Smooth muscle cell (in vitro differentiated cells): Measurements from ENCODE around the gene HSD11B2. TPM values are rescaled to one million over a fixed set of nuclear protein-coding genes. Genes with fewer than 3 reads are reported as not detected.
A peak's percentile ranks its signal among the peaks of the same experiment; 100 is the strongest.

ENCODE experiments used
- DNase-seq: peaks from one replicate; lab custom pipeline; 2025; ENCODE audit not compliant: unreplicated experiment; lab: John Stamatoyannopoulos, UW
- H2AFZ ChIP-seq: fragments of 200-600 bp; sonication (generic); 2 replicates; pipeline ENCODE4 v1.6.0; 2016; ENCODE audit warnings: antibody characterized with exemption, low read depth, mild to moderate bottlenecking
- H3F3A ChIP-seq: fragments of 200-600 bp; sonication (generic); 2 replicates; pipeline ENCODE4 v1.6.0; 2017; ENCODE audit warnings: antibody characterized with exemption, low read depth
- H3K27ac ChIP-seq: fragments of 200-600 bp; sonication (generic); 2 replicates; pipeline ENCODE4 v1.5.1; 2016; ENCODE audit warnings: low read depth, mild to moderate bottlenecking
- H3K27me3 ChIP-seq: fragments of 200-600 bp; sonication (generic); 2 replicates; pipeline ENCODE4 v1.6.1; 2016; ENCODE audit warnings: low read depth, mild to moderate bottlenecking
- H3K36me3 ChIP-seq: fragments of 200-600 bp; sonication (generic); 2 replicates; pipeline ENCODE4 v1.5.1; 2016; ENCODE audit warnings: low read depth
- H3K4me1 ChIP-seq: fragments of 200-600 bp; sonication (generic); 2 replicates; pipeline ENCODE4 v1.5.1; 2016; ENCODE audit warnings: low read depth
- H3K4me2 ChIP-seq: fragments of 200-600 bp; sonication (generic); 2 replicates; pipeline ENCODE4 v1.6.0; 2016; ENCODE audit warnings: mild to moderate bottlenecking
- H3K4me3 ChIP-seq: fragments of 200-600 bp; sonication (generic); 2 replicates; pipeline ENCODE4 v1.5.1; 2016; ENCODE audit warnings: mild to moderate bottlenecking
- H3K79me2 ChIP-seq: fragments of 200-600 bp; sonication (generic); 2 replicates; pipeline ENCODE4 v1.6.0; 2016; ENCODE audit warnings: low read depth, mild to moderate bottlenecking
- H3K9ac ChIP-seq: fragments of 200-600 bp; sonication (generic); 2 replicates; pipeline ENCODE4 v1.6.0; 2016; ENCODE audit warnings: low read depth
- H3K9me3 ChIP-seq: fragments of 200-600 bp; sonication (generic); replicated peaks from 2 replicates; pipeline ENCODE4 v1.5.1; 2016; ENCODE audit warnings: low read depth
- H4K20me1 ChIP-seq: fragments of 200-600 bp; sonication (generic); 2 replicates; pipeline ENCODE4 v1.6.0; 2016; ENCODE audit warnings: low read depth
- WGBS: methylation state at CpG from one replicate; pipeline ENCODE4 v1.1.7; 2016; ENCODE audit warnings: low lambda C conversion rate; 5-methylcytosine and 5-hydroxymethylcytosine counted together
- polyA plus RNA-seq: library from polyadenylated mRNA; unstranded; fragments of >200 nt; fragmentation: Nextera tagmentation; extraction: Ambion mirVana; gene quantifications from 2 replicates; pipeline ENCODE4 v1.2.1, GENCODE V29; 2016
- total RNA-seq: library from RNA; depleted of rRNA; stranded (reverse); fragments of >200 nt; gene quantifications from 2 replicates; pipeline ENCODE4 v1.2.3, GENCODE V29; 2014
- TF ChIP-seq, protein P1 (sequence below): fragments of 200-600 bp; sonication (generic); IDR thresholded peaks from 2 replicates; pipeline ENCODE4 v1.5.1; 2017; ENCODE audit warnings: borderline replicate concordance, mild to moderate bottlenecking, antibody characterized with exemption; ENCODE audit not compliant: insufficient read depth, poor library complexity, severe bottlenecking

HSD11B2 gene
- total and polyA plus RNA-seq, 2 experiments from 2014 or later: not detected

DNA sequence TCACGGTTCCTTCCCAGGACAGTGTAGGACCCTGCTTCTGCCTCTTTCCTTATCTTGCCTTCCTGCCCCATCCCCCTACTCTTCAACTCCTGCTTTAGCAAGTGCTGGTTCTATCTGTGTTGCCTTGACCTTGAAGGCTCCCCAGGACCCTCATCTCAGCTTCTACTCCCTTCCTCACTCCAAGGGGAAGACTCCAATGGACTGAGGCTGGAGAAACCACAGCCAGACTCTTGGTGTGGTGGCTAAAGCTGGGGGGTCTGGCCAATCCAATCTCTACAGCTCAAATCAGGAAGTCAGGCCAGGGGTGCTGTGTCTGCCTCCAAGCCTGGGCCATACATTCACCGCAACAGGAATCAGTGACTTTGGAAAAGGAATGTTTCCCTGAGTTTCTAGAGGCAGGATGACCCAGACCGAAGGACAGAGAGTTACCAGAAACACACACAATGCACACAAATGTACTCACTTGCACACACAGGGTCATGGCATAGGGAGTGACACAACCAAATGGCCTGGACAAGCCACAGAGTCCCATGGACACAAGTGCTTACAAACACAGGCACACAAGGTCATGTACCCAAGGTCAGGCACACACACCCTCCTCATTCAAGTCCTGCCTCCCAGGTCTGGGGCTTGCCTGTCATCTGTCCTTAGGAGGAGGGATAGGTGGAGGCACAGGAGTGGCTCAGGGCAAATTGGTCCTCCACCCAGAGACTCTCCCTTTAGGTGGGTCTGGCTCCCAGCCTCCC, 1.7 kb upstream of the HSD11B2 start:
- no peaks in the 10 kb centered on the region for H4K20me1 ChIP-seq
- no peak overlapping the region for H3K9ac ChIP-seq
- H3K27me3 ChIP-seq: peaks cover 61% of the 10 kb centered on the region
- no peak overlapping the region for H3K4me2 ChIP-seq
- TF ChIP-seq, protein P1, sequence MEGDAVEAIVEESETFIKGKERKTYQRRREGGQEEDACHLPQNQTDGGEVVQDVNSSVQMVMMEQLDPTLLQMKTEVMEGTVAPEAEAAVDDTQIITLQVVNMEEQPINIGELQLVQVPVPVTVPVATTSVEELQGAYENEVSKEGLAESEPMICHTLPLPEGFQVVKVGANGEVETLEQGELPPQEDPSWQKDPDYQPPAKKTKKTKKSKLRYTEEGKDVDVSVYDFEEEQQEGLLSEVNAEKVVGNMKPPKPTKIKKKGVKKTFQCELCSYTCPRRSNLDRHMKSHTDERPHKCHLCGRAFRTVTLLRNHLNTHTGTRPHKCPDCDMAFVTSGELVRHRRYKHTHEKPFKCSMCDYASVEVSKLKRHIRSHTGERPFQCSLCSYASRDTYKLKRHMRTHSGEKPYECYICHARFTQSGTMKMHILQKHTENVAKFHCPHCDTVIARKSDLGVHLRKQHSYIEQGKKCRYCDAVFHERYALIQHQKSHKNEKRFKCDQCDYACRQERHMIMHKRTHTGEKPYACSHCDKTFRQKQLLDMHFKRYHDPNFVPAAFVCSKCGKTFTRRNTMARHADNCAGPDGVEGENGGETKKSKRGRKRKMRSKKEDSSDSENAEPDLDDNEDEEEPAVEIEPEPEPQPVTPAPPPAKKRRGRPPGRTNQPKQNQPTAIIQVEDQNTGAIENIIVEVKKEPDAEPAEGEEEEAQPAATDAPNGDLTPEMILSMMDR: no peak
- no peak for DNase-seq
- no peak overlapping the region for H3K27ac ChIP-seq
- H3K4me1 ChIP-seq: peaks cover 19% of the 10 kb centered on the region
- H3F3A ChIP-seq: no peaks in the 10 kb centered on the region
- H2AFZ ChIP-seq: no peak overlapping the region
- no peaks in the 10 kb centered on the region for H3K9me3 ChIP-seq
- no peak overlapping the region for H3K4me3 ChIP-seq
- 99% methylated on average over 3 of the region's 3 CpGs for WGBS
- H3K79me2 ChIP-seq: no peaks in the 10 kb centered on the region
- no peaks in the 10 kb centered on the region for H3K36me3 ChIP-seq

DNA sequence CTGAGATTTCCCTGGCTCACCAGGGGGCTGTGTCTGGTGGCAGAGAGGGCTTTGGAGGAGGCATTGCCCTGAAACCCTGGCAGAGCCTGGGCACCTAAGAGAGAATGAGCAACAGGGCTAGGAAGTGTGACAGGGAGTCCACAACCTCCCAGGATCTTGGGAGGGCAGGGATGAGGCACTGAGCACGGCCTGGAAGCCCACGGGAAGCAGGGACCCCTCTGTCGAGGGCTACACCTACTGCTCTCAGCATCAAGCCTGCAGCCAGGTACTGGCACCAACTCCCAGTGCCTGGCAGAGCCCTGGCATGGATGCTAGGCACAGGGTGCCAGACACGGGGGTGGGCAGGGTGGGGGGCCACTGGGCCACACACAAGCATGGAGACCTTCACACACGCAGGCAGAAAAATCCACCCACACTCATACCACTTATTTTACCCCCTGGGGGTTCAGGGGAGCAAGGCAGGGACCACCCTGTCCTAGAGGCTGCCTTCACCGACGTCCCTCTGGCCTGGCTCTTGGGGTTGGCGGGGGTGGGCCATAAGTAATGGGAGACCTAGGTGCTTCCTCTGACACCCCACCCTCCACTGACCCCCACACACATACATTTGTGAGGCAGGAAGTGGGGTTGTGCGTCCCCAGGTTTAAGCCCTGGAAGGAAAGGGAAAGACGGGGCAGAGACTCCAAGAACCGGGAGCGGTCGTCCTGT, 970 bp upstream of the HSD11B2 start:
- H3K79me2 ChIP-seq: no peaks in the 10 kb centered on the region
- H3K9ac ChIP-seq: no peak overlapping the region
- DNase-seq: no peak
- peaks cover 12% of the 10 kb centered on the region for H3K4me1 ChIP-seq
- TF ChIP-seq, protein P1: no peak
- H3F3A ChIP-seq: no peaks in the 10 kb centered on the region
- no peak overlapping the region for H2AFZ ChIP-seq
- H3K36me3 ChIP-seq: no peaks in the 10 kb centered on the region
- no peaks in the 10 kb centered on the region for H4K20me1 ChIP-seq
- H3K4me2 ChIP-seq: peak overlapping the region; percentile 83
- WGBS: 46% methylated on average over 13 of the region's 13 CpGs
- no peaks in the 10 kb centered on the region for H3K9me3 ChIP-seq
- peak overlapping the region; percentile 45 for H3K4me3 ChIP-seq
- H3K27ac ChIP-seq: no peak overlapping the region
- peaks cover 53% of the 10 kb centered on the region for H3K27me3 ChIP-seq

DNA sequence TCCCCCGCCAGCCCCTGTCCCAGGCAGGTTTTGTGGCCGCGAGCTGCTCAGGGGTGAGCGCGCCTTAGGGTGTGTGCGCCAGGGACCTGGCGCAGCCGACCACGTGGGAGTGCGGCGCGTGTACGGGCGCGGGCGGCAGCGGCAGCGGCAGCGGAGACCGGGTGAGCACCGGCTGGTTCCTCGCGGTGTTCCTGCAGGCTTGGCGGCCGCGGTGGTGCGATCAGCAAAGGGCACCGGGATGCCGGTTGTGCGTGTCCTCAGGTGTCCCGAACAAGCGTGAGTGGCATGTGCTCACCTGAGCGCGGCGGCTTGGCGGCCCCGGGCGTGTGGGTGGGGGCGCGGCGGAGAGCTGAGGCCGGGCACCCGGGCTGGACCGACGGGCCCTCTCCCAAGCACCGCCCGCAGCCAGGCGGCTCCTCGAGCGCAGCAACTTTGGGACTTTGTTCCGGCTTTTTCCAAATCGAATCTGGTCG, 381 bp upstream of the HSD11B2 start:
- WGBS: 2% methylated on average over 45 of the region's 53 CpGs
- no peak overlapping the region for H2AFZ ChIP-seq

More for the DNA sequence above, 381 bp upstream of the HSD11B2 start:
- Histone ChIP-seq H3K27me3 (peaks cover 50% of the 10 kb centered on the region), H3K9me3 (no peaks in the 10 kb centered on the region), H3F3A (no peaks in the 10 kb centered on the region), H3K4me3 (peak overlapping the region; percentile 45), H4K20me1 (no peaks in the 10 kb centered on the region), H3K36me3 (no peaks in the 10 kb centered on the region), H3K4me2 (peak overlapping the region; percentile 83), H3K27ac (no peak overlapping the region), H3K9ac (no peak overlapping the region), H3K79me2 (no peaks in the 10 kb centered on the region), H3K4me1 (peaks cover 10% of the 10 kb centered on the region)
- DNase-seq: no peak
- TF ChIP-seq, protein P1: no peak
